GM12873 (cell line): ENCODE data around the gene PPT1.

Experiments used
- CTCF ChIP-seq: IDR thresholded peaks from 2 replicates; pipeline ENCODE4 v1.5.1; 2012; ENCODE audit warnings: low read depth, mild to moderate bottlenecking, moderate library complexity, low read length, control low read depth; ENCODE audit not compliant: insufficient read depth; ENCODE audit errors: missing control alignments

The PPT1 gene

GRCh38 chr1:40105028-40105427, 8.0 kb upstream of the PPT1 start:
- TF ChIP-seq CTCF: no peak

GRCh38 chr1:40102896-40103295, 5.8 kb upstream of the PPT1 start:
- no peak for TF ChIP-seq CTCF

DNA sequence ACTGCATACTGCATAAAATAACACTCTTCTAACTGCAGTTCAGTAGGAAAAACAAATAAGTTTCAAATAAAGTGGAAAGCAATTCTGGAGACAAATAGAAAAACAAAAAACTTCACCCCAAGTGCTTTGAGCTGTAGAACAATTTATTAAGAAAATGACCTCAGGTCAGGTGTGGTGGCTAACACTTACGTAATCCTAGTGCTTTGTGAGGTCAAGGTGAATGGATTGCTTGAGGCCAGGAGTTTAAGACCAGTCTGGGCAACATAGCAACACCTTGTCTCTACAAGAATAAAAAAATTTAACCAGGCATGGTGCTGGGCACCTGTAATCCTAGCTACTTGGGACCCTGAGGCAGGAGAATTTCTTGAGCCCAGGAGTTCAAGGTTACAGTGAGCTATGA, 5.0 kb upstream of the PPT1 start:
- no peak for TF ChIP-seq CTCF

GRCh38 chr1:40096646-40096976, 441 bp downstream of the PPT1 start:
- TF ChIP-seq CTCF: no peak

DNA sequence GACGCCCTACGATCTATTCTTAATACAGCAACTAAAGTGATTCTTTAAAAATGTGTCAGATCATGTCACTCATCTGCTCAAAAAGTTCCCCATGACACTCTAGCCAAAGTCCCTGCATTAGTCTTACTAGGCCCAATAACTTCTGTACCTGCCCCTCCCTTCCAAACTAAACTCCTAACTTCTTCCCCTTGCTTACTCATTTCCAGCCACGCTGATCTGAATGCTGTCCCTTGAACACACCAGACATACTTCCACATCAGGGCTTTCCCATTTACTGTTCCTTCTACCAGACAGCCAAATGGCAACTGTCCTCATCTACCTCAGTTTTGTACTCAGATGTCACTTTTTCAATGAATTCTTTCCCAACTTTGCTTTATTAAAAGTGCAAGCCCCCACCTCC, 1.2 kb downstream of the PPT1 start:
- no peak for TF ChIP-seq CTCF

- no peak for TF ChIP-seq CTCF
Observed at GRCh38 chr1:40094466-40095110, 2.5 kb downstream of the PPT1 start.

- TF ChIP-seq CTCF: no peak
Observed at GRCh38 chr1:40092706-40093639, 4.1 kb downstream of the PPT1 start.
